GM12891 (cell line): ENCODE measurements around the gene HMGN4.
"Not testable (repeated sequence)": the region's sequence is repeated elsewhere in the genome, so short reads cannot be mapped to it uniquely, and the experiment has no call there.

Experiments
- DNase-seq: peaks from one replicate; pipeline ENCODE4 v3.0.0; 2011; ENCODE audit warnings: low spot score; ENCODE audit not compliant: insufficient read length
- FAIRE-seq: peaks from 2 replicates; lab custom pipeline; 2011; peaks lifted over from hg19 to GRCh38; lab: Jason Lieb, UNC
- PAX5 ChIP-seq: IDR thresholded peaks from 2 replicates; pipeline ENCODE4 v1.6.1; 2011; ENCODE audit warnings: low read length, moderate library complexity, mild to moderate bottlenecking; ENCODE audit not compliant: insufficient read depth, severe bottlenecking
- POLR2A ChIP-seq: IDR thresholded peaks from 2 replicates; pipeline ENCODE4 v1.6.1; 2011; ENCODE audit warnings: low read depth, low read length, control low read depth
- POLR2AphosphoS5 ChIP-seq: IDR thresholded peaks from 2 replicates; pipeline ENCODE4 v1.6.1; 2011; ENCODE audit warnings: low read depth, low read length, control low read depth
- POU2F2 ChIP-seq: IDR thresholded peaks from 2 replicates; pipeline ENCODE4 v1.6.1; 2011; ENCODE audit warnings: low read depth, mild to moderate bottlenecking, control low read depth, low read length, moderate library complexity
- SPI1 ChIP-seq: IDR thresholded peaks from 2 replicates; pipeline ENCODE4 v1.6.1; 2011; ENCODE audit warnings: low read depth, low read length, control low read depth
- TAF1 ChIP-seq: IDR thresholded peaks from 2 replicates; pipeline ENCODE4 v1.6.1; 2011; ENCODE audit warnings: low read depth, low read length, control low read depth

Gene HMGN4

GRCh38 chr6:26502165-26502564 lies 36.0 kb upstream of the HMGN4 start:
- TF ChIP-seq POU2F2 (no peak), SPI1 (no peak), TAF1 (no peak), POLR2AphosphoS5 (no peak), POLR2A (no peak), PAX5 (peak; percentile 62)
- peak; percentile 79 for FAIRE-seq

DNA sequence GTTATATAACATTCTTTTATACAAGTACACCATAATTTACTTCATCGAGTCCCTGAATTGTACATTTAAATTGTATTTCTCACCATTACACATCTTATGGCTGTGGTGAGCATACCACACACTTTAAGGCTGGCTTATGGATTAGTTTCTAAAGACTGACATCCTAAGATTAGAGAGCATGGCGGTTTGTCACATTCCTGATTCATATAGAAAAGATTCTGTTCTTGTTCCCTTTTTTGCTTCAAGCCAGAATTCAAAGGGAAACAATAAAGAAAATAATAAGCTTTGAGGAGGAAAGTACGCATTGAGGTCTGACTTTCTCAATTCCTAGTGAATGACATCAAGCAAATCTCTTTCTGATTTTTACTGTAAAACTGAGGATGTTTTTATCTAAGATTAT lies 35.5 kb upstream of the HMGN4 start:
- DNase-seq (no peak), FAIRE-seq (no peak)
- no peak for TF ChIP-seq POLR2AphosphoS5
- TF ChIP-seq TAF1 = no peak
- no peak for TF ChIP-seq POU2F2
- no peak for TF ChIP-seq PAX5

More at GRCh38 chr6:26502165-26502564, 36.0 kb upstream of the HMGN4 start:
- DNase-seq = no peak

DNA sequence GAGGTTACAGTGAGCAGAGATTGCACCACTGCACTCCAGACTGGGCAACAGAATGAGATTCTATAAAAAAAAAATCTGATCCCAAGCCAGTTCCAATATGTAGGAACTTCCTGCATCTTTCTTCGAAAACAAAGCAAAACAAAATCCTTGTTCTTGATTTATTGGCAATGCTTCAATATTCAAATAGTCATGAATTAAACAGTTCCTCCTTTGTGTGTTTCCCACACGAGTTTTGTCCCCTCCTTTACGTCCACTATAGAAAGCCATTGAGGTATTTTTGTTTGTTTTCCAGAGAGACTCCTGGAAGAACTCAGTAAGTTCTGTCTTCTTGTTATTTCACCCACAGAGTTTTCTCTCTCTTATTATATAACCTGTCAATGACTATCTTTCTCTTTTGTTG lies 30.5 kb upstream of the HMGN4 start:
- FAIRE-seq = no peak
- no peak for TF ChIP-seq PAX5
- TF ChIP-seq SPI1 = no peak
- TF ChIP-seq POLR2AphosphoS5 = no peak
- no peak for TF ChIP-seq TAF1
- no peak for TF ChIP-seq POLR2A
- no peak for TF ChIP-seq POU2F2
- DNase-seq = no peak

DNA sequence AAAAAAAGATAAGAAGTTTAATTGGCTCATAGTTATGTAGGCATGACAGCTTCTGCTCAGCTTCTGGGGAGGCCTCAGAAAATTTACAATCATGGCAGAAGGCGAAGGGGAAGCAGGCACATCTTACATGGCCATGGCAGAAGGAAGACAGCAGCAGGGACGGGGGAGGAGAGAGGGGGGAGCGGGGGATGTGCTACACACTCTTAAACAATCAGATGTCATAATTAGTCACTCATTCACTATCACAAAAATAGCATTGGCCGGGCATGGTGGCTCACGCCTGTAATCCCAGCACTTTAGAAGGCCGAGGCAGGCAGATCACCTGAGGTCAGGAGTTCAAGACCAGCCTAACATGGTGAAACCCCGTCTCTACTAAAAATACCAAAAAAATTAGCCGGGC lies 27.1 kb upstream of the HMGN4 start:
- FAIRE-seq = not testable (repeated sequence)

GRCh38 chr6:26514984-26515383 lies 23.2 kb upstream of the HMGN4 start:
- no peak for TF ChIP-seq POLR2AphosphoS5
- no peak for TF ChIP-seq TAF1
- no peak for FAIRE-seq
- DNase-seq = no peak

More for the DNA sequence above, 27.1 kb upstream of the HMGN4 start:
- DNase-seq = not testable (repeated sequence)

- DNase-seq = no peak
- no peak for FAIRE-seq
These were observed 21.4 kb upstream of the HMGN4 start for GRCh38 chr6:26516481-26517427.

GRCh38 chr6:26519359-26519758 lies 18.8 kb upstream of the HMGN4 start:
- FAIRE-seq = no peak
- TF ChIP-seq POLR2AphosphoS5 (no peak), POU2F2 (no peak), PAX5 (no peak), POLR2A (no peak), TAF1 (no peak), SPI1 (no peak)
- no peak for DNase-seq

More at GRCh38 chr6:26516481-26517427, 21.4 kb upstream of the HMGN4 start:
- TF ChIP-seq TAF1 (no peak), POLR2AphosphoS5 (no peak), PAX5 (no peak), SPI1 (no peak)

- DNase-seq (no peak), FAIRE-seq (peak; percentile 28)
- TF ChIP-seq PAX5 (no peak), POU2F2 (no peak), POLR2AphosphoS5 (no peak), SPI1 (no peak), TAF1 (0 out of 2 replicates have a peak, but pooled peaks have one; percentile 50), POLR2A (no peak)
These were observed 17.8 kb upstream of the HMGN4 start for GRCh38 chr6:26520237-26520849.

- TF ChIP-seq POU2F2 (no peak), POLR2A (no peak), SPI1 (no peak), PAX5 (no peak), TAF1 (no peak)
- FAIRE-seq (peak; percentile 55), DNase-seq (peak; percentile 81)
These were observed 17.1 kb upstream of the HMGN4 start for GRCh38 chr6:26520850-26521599.
